ENCODE data around the gene COLQ. TPM values are rescaled to one million over a fixed set of nuclear protein-coding genes. Genes with fewer than 3 reads are reported as not detected.
"Not testable (repeated sequence)": the region's sequence is repeated elsewhere in the genome, so short reads cannot be mapped to it uniquely, and the experiment has no call there.

Gene COLQ
- total RNA-seq, 1 donor from 2014 or later = 0.13 TPM

- Histone ChIP-seq H3K36me3 (ENCODE audit: control insufficient read depth, insufficient read depth, low read length) (no peaks in the 10 kb centered on the region), H3K27me3 (ENCODE audit: control insufficient read depth, insufficient read depth, low read length) (no peaks in the 10 kb centered on the region), H3K4me3 (ENCODE audit: low read depth, low read length) (peak within 1 kb of the TSS; percentile 84)
- peak; percentile 31 for DNase-seq (ENCODE audit: low read depth)
- TF ChIP-seq CTCF (IDR thresholded peaks at IDR 0.05; ENCODE audit: insufficient read depth, low read length, poor library complexity, severe bottlenecking) = peak; percentile 7
Measured at GRCh38 chr3:15427182-15427880, 94.2 kb downstream of the COLQ start, which contains the start of the genes EAF1 and METTL6. Gene EAF1, plus strand, starts transcription at chr3:15427598. Its CDS starts 182 bp downstream, at chr3:15427780. Gene METTL6, minus strand, starts transcription at chr3:15427544. Its CDS starts 1,033 bp downstream, at chr3:15426511.

GRCh38 chr3:15426579-15427118 lies 94.9 kb downstream of the COLQ start:
- DNase-seq (ENCODE audit: low read depth) = no peak
- TF ChIP-seq CTCF (IDR thresholded peaks at IDR 0.05; ENCODE audit: insufficient read depth, low read length, poor library complexity, severe bottlenecking) = no peak

GRCh38 chr3:15420871-15421270 lies 100.6 kb downstream of the COLQ start:
- DNase-seq (ENCODE audit: low read depth) = no peak
- H3K27me3 ChIP-seq (ENCODE audit: control insufficient read depth, insufficient read depth, low read length) = no peaks in the 10 kb centered on the region
- TF ChIP-seq CTCF (IDR thresholded peaks at IDR 0.05; ENCODE audit: insufficient read depth, low read length, poor library complexity, severe bottlenecking) = no peak
- H3K4me3 ChIP-seq (ENCODE audit: low read depth, low read length) = no peak overlapping the region
- H3K36me3 ChIP-seq (ENCODE audit: control insufficient read depth, insufficient read depth, low read length) = no peaks in the 10 kb centered on the region

More at GRCh38 chr3:15426579-15427118, 94.9 kb downstream of the COLQ start:
- peak overlapping the region; percentile 84 for H3K4me3 ChIP-seq (ENCODE audit: low read depth, low read length)
- H3K36me3 ChIP-seq (ENCODE audit: control insufficient read depth, insufficient read depth, low read length) = no peaks in the 10 kb centered on the region
- H3K27me3 ChIP-seq (ENCODE audit: control insufficient read depth, insufficient read depth, low read length) = no peaks in the 10 kb centered on the region

- not testable (repeated sequence) for H3K4me3 ChIP-seq (ENCODE audit: low read depth, low read length); H3K27me3 ChIP-seq (ENCODE audit: control insufficient read depth, insufficient read depth, low read length); DNase-seq (ENCODE audit: low read depth); H3K36me3 ChIP-seq (ENCODE audit: control insufficient read depth, insufficient read depth, low read length)
Measured at GRCh38 chr3:15410966-15411365, 110.5 kb downstream of the COLQ start.

GRCh38 chr3:15409774-15410173 lies 111.7 kb downstream of the COLQ start:
- H3K36me3 ChIP-seq (ENCODE audit: control insufficient read depth, insufficient read depth, low read length) = no peaks in the 10 kb centered on the region
- DNase-seq (ENCODE audit: low read depth) = no peak
- H3K27me3 ChIP-seq (ENCODE audit: control insufficient read depth, insufficient read depth, low read length) = no peaks in the 10 kb centered on the region
- TF ChIP-seq CTCF (IDR thresholded peaks at IDR 0.05; ENCODE audit: insufficient read depth, low read length, poor library complexity, severe bottlenecking) = no peak
- no peak overlapping the region for H3K4me3 ChIP-seq (ENCODE audit: low read depth, low read length)

- H3K27me3 ChIP-seq (ENCODE audit: control insufficient read depth, insufficient read depth, low read length) = no peaks in the 10 kb centered on the region
- TF ChIP-seq CTCF (IDR thresholded peaks at IDR 0.05; ENCODE audit: insufficient read depth, low read length, poor library complexity, severe bottlenecking) = no peak
- H3K36me3 ChIP-seq (ENCODE audit: control insufficient read depth, insufficient read depth, low read length) = no peaks in the 10 kb centered on the region
- no peak for DNase-seq (ENCODE audit: low read depth)
- H3K4me3 ChIP-seq (ENCODE audit: low read depth, low read length) = no peak overlapping the region
Measured at GRCh38 chr3:15409239-15409638, 112.3 kb downstream of the COLQ start.

Data from kidney epithelial cell (primary cell).